Stomach smooth muscle (tissue), 2 donors: Measurements from ENCODE around the gene DIO2.

ENCODE experiments used
- H3K27ac ChIP-seq: one replicate; pipeline ENCODE4 v1.7.0; 2013; ENCODE audit warnings: mild to moderate bottlenecking, low read length, inconsistent platforms
- H3K27me3 ChIP-seq, 2 donors: one replicate each; pipeline ENCODE4 v1.7.0; 2013; ENCODE audit warnings: low read length in 2 of 2; ENCODE audit not compliant: insufficient read depth in 2 of 2, control insufficient read depth in 1 of 2
- H3K36me3 ChIP-seq, 2 donors: one replicate each; pipeline ENCODE4 v1.7.0; 2013; ENCODE audit warnings: low read length in 2 of 2; ENCODE audit not compliant: control insufficient read depth in 2 of 2, insufficient read depth in 2 of 2
- H3K4me1 ChIP-seq: one replicate; pipeline ENCODE4 v1.7.0; 2013; ENCODE audit warnings: low read length; ENCODE audit not compliant: control insufficient read depth, insufficient read depth
- H3K4me3 ChIP-seq, 2 donors: one replicate each; pipeline ENCODE4 v1.7.0; 2013; ENCODE audit warnings: low read length in 2 of 2
- H3K9ac ChIP-seq, 2 donors: one replicate each; pipeline ENCODE4 v1.7.0; 2013; ENCODE audit warnings: low read length in 2 of 2, mild to moderate bottlenecking in 1 of 2
- H3K9me3 ChIP-seq, 2 donors: one replicate each; pipeline ENCODE4 v1.7.0; 2013; ENCODE audit warnings: low read length in 2 of 2; ENCODE audit not compliant: control insufficient read depth in 2 of 2
- donor health status: healthy.
- donor health status: Pancreatic carcinoma.

Gene DIO2

DNA sequence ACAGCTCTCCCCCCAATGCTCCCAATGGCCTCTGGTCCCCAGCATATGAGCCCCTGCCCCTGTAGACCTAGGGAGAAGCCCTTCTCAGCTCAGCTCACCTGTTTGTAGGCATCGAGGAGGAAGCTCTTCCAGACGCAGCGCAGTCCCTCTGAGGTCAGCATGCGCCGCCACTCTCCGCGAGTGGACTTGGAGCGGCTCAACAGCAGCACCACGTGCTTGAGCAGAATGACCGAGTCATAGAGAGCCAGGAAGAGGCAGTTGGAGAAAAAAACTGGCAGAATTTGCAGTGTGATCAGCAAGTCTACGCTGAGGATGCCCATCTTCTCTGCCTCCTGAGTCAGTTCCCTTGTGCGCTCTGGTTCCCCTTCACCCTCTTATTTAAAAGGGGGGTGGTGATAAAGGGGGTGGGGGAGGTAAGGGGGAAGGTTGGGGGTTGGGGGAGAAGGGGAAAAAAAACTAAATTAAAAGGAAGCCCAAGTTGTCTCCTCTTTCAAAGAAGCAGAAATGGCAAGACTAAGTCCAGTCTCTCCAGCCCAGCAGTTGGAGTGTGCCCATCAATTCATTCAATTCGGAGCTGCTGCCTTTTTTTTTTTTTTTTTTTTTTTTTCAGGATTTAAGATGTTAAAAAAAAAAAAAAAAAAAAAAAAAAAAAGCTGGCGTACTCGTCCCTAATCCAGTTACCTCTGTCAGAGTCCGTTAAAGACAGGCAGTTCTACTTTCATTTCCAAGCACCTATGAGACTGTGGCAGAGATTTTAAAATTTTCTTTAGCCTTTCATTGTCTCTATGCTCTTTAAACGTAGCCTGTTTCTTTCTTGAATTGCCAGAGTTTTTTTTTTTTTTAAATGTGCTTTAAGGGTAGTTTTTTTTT lies at the start of gene DIO2:
Gene DIO2, minus strand, starts transcription at position 352 of the 870 bp plus-strand sequence. Its CDS starts 32 bp downstream, at position 320.
- peak within 1 kb of the TSS; percentile 30 to 31 for H3K9ac ChIP-seq
- H3K27ac ChIP-seq, result no peak within 1 kb of the TSS
- H3K9me3 ChIP-seq, result no peaks in the 10 kb centered on the region
- H3K36me3 ChIP-seq, result no peaks in the 10 kb centered on the region
- peak within 1 kb of the TSS; percentile 57 to 61 for H3K4me3 ChIP-seq
- no peaks in the 10 kb centered on the region for H3K4me1 ChIP-seq
- peaks cover 0 to 3% of the 10 kb centered on the region in 2 donors for H3K27me3 ChIP-seq

- no peaks in the 10 kb centered on the region for H3K9me3 ChIP-seq
- H3K27ac ChIP-seq, result no peak overlapping the region
- no peak overlapping the region for H3K9ac ChIP-seq
- H3K4me3 ChIP-seq, result no peak overlapping the region
- H3K27me3 ChIP-seq, result no peaks in the 10 kb centered on the region
- H3K4me1 ChIP-seq, result no peaks in the 10 kb centered on the region
- H3K36me3 ChIP-seq, result no peaks in the 10 kb centered on the region
Observed at GRCh38 chr14:80260645-80261044, 49.3 kb upstream of the DIO2 start.

DNA sequence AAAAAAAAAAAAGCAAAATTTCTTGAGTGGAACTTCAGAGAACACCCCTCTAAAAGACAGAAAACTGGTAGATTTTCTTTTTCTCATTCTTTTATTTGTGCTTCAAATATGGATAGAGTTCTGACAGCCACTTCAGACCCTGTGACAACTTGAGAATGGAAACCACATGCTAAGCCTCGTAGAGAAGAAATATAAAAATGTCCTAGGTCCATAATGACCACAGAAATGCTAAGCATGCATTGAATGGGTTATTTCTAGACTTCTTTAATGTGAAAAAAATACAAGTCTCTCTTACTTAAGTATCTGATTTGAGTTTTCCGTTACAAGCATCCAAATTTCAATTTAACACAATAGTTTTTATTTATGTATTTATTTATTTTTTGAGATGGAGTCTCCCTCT lies 28.3 kb upstream of the DIO2 start:
- H3K27me3 ChIP-seq, result no peaks in the 10 kb centered on the region
- no peaks in the 10 kb centered on the region for H3K9me3 ChIP-seq
- no peaks in the 10 kb centered on the region for H3K36me3 ChIP-seq
- no peak overlapping the region for H3K27ac ChIP-seq
- H3K4me1 ChIP-seq, result no peaks in the 10 kb centered on the region
- H3K9ac ChIP-seq, result no peak overlapping the region
- H3K4me3 ChIP-seq, result no peak overlapping the region

GRCh38 chr14:80237143-80237542 lies 25.8 kb upstream of the DIO2 start:
- H3K27ac ChIP-seq, result no peak overlapping the region
- H3K4me3 ChIP-seq, result no peak overlapping the region
- H3K27me3 ChIP-seq, result no peaks in the 10 kb centered on the region
- H3K9ac ChIP-seq, result no peak overlapping the region
- no peaks in the 10 kb centered on the region for H3K36me3 ChIP-seq
- H3K4me1 ChIP-seq, result no peaks in the 10 kb centered on the region
- H3K9me3 ChIP-seq, result no peaks in the 10 kb centered on the region

GRCh38 chr14:80233470-80234089 lies 22.3 kb upstream of the DIO2 start:
- Histone ChIP-seq H3K9me3 (peaks cover 0 to 8% of the 10 kb centered on the region in 2 donors), H3K27me3 (no peaks in the 10 kb centered on the region), H3K27ac (no peak overlapping the region), H3K4me1 (no peaks in the 10 kb centered on the region), H3K36me3 (no peaks in the 10 kb centered on the region), H3K4me3 (no peak overlapping the region), H3K9ac (no peak overlapping the region)

- peaks cover 0 to 8% of the 10 kb centered on the region in 2 donors for H3K9me3 ChIP-seq
- no peaks in the 10 kb centered on the region for H3K4me1 ChIP-seq
- no peak overlapping the region for H3K4me3 ChIP-seq
- H3K27me3 ChIP-seq, result no peaks in the 10 kb centered on the region
- H3K36me3 ChIP-seq, result no peaks in the 10 kb centered on the region
- H3K27ac ChIP-seq, result no peak overlapping the region
- H3K9ac ChIP-seq, result no peak overlapping the region
Observed at GRCh38 chr14:80231702-80232101, 20.4 kb upstream of the DIO2 start.

GRCh38 chr14:80223696-80224465 lies 12.6 kb upstream of the DIO2 start:
- Histone ChIP-seq H3K9ac (no peak overlapping the region), H3K9me3 (peaks cover 0 to 8% of the 10 kb centered on the region in 2 donors), H3K36me3 (no peaks in the 10 kb centered on the region), H3K27ac (no peak overlapping the region), H3K27me3 (no peaks in the 10 kb centered on the region), H3K4me3 (no peak overlapping the region), H3K4me1 (no peaks in the 10 kb centered on the region)

DNA sequence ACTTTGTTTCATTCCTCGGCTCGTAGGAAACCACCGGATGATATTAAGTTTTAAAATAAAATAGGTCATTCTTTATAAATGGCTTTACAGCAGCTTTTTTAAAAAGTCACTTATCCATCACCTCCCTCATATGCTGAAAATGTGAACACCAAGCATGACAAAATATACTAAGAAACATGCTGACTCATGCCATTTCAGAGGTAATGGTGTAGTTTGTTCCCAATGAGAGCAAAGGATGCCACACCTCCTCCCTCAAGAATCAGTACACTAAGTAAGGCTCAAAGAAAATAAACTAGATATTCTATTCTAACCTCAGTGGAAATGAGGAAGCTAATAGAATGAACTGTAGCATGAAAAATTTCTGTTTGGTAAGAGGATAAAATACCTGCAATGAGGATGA lies 5.5 kb upstream of the DIO2 start:
- Histone ChIP-seq H3K4me3 (no peak overlapping the region), H3K27ac (no peak overlapping the region), H3K27me3 (no peaks in the 10 kb centered on the region), H3K4me1 (no peaks in the 10 kb centered on the region), H3K36me3 (no peaks in the 10 kb centered on the region), H3K9me3 (no peaks in the 10 kb centered on the region), H3K9ac (no peak overlapping the region)

DNA sequence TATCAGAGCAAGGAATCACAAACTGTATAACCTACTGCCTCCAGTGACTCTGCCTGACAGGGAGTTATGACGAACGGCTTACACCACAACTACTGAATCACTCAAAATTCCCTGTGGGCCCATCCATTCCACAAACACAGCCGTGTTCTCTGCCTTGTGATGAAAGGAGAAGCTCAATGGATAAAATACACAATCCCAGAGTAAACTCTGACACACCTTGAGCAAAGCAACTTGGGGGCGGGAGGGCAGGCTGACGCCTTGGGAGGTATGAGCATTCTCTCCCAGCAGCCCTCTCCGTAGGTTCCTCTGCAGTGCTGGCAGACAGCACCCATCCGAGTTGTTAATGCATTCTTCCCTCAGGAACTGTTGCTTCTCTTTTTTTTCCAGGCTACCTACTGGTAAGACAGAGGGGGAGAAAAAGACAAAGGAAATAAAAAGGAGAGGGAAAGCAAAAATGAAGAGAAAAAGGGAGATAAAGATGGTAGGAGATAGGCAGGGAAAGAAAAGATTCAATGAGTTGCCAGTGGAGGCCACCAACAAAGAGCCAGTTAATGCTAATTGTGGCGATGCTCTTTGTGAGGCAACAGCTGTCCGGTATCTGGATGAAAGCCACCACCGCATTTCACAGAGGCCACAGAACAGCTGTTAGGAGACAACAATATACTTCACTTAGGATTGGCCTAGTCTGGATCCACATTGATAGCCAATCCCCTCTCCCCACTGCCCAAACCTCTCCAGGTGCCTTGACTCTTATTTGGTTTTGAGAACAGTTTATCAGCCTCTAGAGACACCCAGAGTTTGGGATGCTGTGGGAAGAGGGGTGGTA lies 4.7 kb upstream of the DIO2 start:
- no peak overlapping the region for H3K9ac ChIP-seq
- no peaks in the 10 kb centered on the region for H3K36me3 ChIP-seq
- no peaks in the 10 kb centered on the region for H3K9me3 ChIP-seq
- no peak overlapping the region for H3K27ac ChIP-seq
- H3K4me1 ChIP-seq, result no peaks in the 10 kb centered on the region
- peaks cover 0 to 1% of the 10 kb centered on the region in 2 donors for H3K27me3 ChIP-seq
- H3K4me3 ChIP-seq, result no peak overlapping the region

DNA sequence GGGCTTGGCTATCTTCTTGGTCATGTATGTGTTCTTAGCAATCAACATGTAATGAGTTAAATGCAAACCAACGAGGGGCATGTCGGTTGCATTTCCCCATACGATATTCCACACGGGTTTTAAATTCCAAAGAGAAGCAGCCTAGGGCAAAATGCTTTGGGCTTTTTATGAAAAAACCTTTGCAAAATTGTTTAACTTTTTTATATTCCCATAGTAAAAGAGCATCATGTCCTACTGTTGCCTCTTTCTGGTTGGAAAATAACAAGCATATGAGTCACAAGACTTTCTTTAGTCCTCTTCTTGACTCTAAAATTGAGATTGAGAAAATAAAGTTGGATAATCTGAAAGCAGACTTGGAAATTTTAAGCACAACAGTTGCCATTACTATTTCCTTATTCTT lies 3.8 kb upstream of the DIO2 start:
- Histone ChIP-seq H3K4me1 (no peaks in the 10 kb centered on the region), H3K9me3 (no peaks in the 10 kb centered on the region), H3K9ac (no peak overlapping the region), H3K4me3 (no peak overlapping the region), H3K27ac (no peak overlapping the region), H3K36me3 (no peaks in the 10 kb centered on the region), H3K27me3 (peaks cover 0 to 3% of the 10 kb centered on the region in 2 donors)
